K562 (cell line): ENCODE data around the gene SHB. TPM values are rescaled to one million over a fixed set of nuclear protein-coding genes. Genes with fewer than 3 reads are reported as not detected.

Experiments used
- ATAC-seq: fragments of 200-7000 bp; cut with Tn5 transposase; 3 replicates; pipeline ENCODE4 v1.9.1; 2020; ENCODE audit warnings: moderate library complexity
- BruUV-seq: library from RNA; stranded (reverse); fragments of 400-500 nt; replicated peaks from 2 replicates; lab custom pipeline; 2021; lab: Mats Ljungman, UMichigan
- CTCF ChIA-PET: fragments of 300-600 bp; formaldehyde crosslinking; extraction: SDS; loops from one replicate; lab custom pipeline; 2021; ENCODE audit warnings: low intra/inter-chr PET ratio; lab: Yijun Ruan, JAX
- POLR2A ChIA-PET: fragments of 300-600, 350-650 bp; sonication (Branson Sonifier 250); formaldehyde crosslinking; extraction: SDS; loops from one replicate; lab custom pipeline; 2021; ENCODE audit warnings: antibody characterized with exemption, inconsistent platforms; lab: Yijun Ruan, JAX
- DNase-seq, 4 experiments: peaks; one replicate each; pipeline versions ENCODE4 v3.0.0 to v3.0.0-alpha.2; 2011 to 2018; ENCODE audit warnings: low spot score in 3 of 4, mixed read lengths in 3 of 4; ENCODE audit errors: extremely low read depth in 1 of 4
- FAIRE-seq: peaks from 2 replicates; lab custom pipeline; 2011; peaks lifted over from hg19 to GRCh38; lab: Jason Lieb, UNC
- H2AFZ ChIP-seq: 2 replicates; pipeline ENCODE4 v1.6.0; 2011; ENCODE audit warnings: low read depth, low read length, control low read depth, inconsistent platforms
- H3K27ac ChIP-seq: fragments of 200-600 bp; 3 replicates; pipeline ENCODE4 v1.8.0; 2011; ENCODE audit warnings: low read depth, mild to moderate bottlenecking, control low read depth, inconsistent platforms, low read length, moderate library complexity, mixed read lengths; ENCODE audit errors: extremely low read depth
- H3K27me3 ChIP-seq, 2 experiments: fragments of 300-600 bp in 1 of 2; 2 replicates in 1 of 2; 3 replicates in 1 of 2; pipeline versions ENCODE4 v1.6.0 to v1.8.0; 2011; ENCODE audit warnings: inconsistent platforms in 2 of 2, low read length in 2 of 2, mild to moderate bottlenecking in 1 of 2, mixed read lengths in 1 of 2, moderate library complexity in 1 of 2; ENCODE audit not compliant: control insufficient read depth in 2 of 2, insufficient read depth in 2 of 2
- H3K36me3 ChIP-seq: fragments of 300-600 bp; 3 replicates; pipeline ENCODE4 v1.8.0; 2011; ENCODE audit warnings: mild to moderate bottlenecking, low read length, inconsistent platforms; ENCODE audit not compliant: control insufficient read depth, insufficient read depth
- H3K4me1 ChIP-seq, 2 experiments: fragments of 200-600 bp in 1 of 2; replicated peaks in 1 of 2; 2 replicates in 1 of 2; 3 replicates in 1 of 2; pipeline versions ENCODE4 v1.5.1 to v1.8.0; 2011; ENCODE audit warnings: inconsistent platforms in 2 of 2, low read length in 2 of 2, mild to moderate bottlenecking in 1 of 2, mixed read lengths in 1 of 2, moderate library complexity in 1 of 2; ENCODE audit not compliant: control insufficient read depth in 2 of 2, insufficient read depth in 2 of 2
- H3K4me2 ChIP-seq: 2 replicates; pipeline ENCODE4 v1.6.1; 2011; ENCODE audit warnings: low read length, control low read depth, inconsistent platforms, mixed read lengths; ENCODE audit not compliant: insufficient read depth
- H3K4me3 ChIP-seq: fragments of 200-600 bp; sonication (generic), shearing (Covaris generic); 2 replicates; pipeline ENCODE4 v1.5.1; 2016; ENCODE audit warnings: control low read depth, inconsistent platforms
- H3K79me2 ChIP-seq: fragments of 200-600 bp; 3 replicates; pipeline ENCODE4 v1.8.0; 2011; ENCODE audit warnings: low read length, inconsistent platforms; ENCODE audit not compliant: control insufficient read depth, insufficient read depth
- H3K9ac ChIP-seq, 2 experiments: 2 replicates each; pipeline versions ENCODE4 v1.6.0 to v1.6.1; 2011; ENCODE audit warnings: low read depth in 2 of 2, low read length in 2 of 2, control low read depth in 1 of 2, inconsistent platforms in 1 of 2, mild to moderate bottlenecking in 1 of 2, mixed read lengths in 1 of 2; ENCODE audit not compliant: insufficient read depth in 1 of 2
- H3K9me1 ChIP-seq: one replicate; pipeline ENCODE4 v1.6.0; 2011; ENCODE audit warnings: inconsistent platforms, mild to moderate bottlenecking, low read length, moderate library complexity; ENCODE audit not compliant: control insufficient read depth, insufficient read depth
- H3K9me3 ChIP-seq: replicated peaks from 2 replicates; pipeline ENCODE4 v1.5.1; 2011; ENCODE audit warnings: low read depth, low read length, inconsistent platforms; ENCODE audit not compliant: control insufficient read depth, insufficient read depth
- H4K20me1 ChIP-seq: replicated peaks from 2 replicates; pipeline ENCODE4 v1.6.1; 2011; ENCODE audit warnings: low read length, inconsistent platforms, mixed read lengths; ENCODE audit not compliant: control insufficient read depth, insufficient read depth
- BCOR ChIP-seq: fragments of 450-650 bp; IDR thresholded peaks from 2 replicates; pipeline ENCODE4 v1.6.1; 2016
- E2F6 ChIP-seq, 2 experiments: IDR thresholded peaks; 2 replicates each; pipeline ENCODE4 v1.6.1; 2011; ENCODE audit warnings: borderline replicate concordance in 1 of 2, control low read depth in 1 of 2, low read depth in 1 of 2, low read length in 1 of 2, mild to moderate bottlenecking in 1 of 2, mixed read lengths in 1 of 2, moderate library complexity in 1 of 2; ENCODE audit not compliant: insufficient read depth in 1 of 2, insufficient read length in 1 of 2, poor library complexity in 1 of 2, severe bottlenecking in 1 of 2; ENCODE audit errors: extremely low read depth in 1 of 2
- ELF2 ChIP-seq: fragments of 250-450 bp; sonication (Bioruptor Pico); IDR thresholded peaks from 2 replicates; pipeline ENCODE4 v1.5.0; 2021; ENCODE audit warnings: mild to moderate bottlenecking
- L3MBTL2 ChIP-seq: fragments of 450-650 bp; IDR thresholded peaks from 2 replicates; pipeline ENCODE4 v1.6.1; 2016; ENCODE audit warnings: mild to moderate bottlenecking, moderate library complexity
- MEF2A ChIP-seq: IDR thresholded peaks from 2 replicates; pipeline ENCODE4 v1.6.1; 2011; ENCODE audit warnings: low read depth, mild to moderate bottlenecking, low read length, moderate library complexity; ENCODE audit not compliant: control insufficient read depth
- NR0B1 ChIP-seq: fragments of 450-650 bp; IDR thresholded peaks from one replicate; pipeline ENCODE4 v1.6.1; 2018; ENCODE audit warnings: mild to moderate bottlenecking, moderate library complexity; ENCODE audit not compliant: partially characterized antibody
- PCBP1 ChIP-seq: fragments of 200-400 bp; formaldehyde crosslinking; IDR thresholded peaks from 2 replicates; pipeline ENCODE4 v1.6.1; 2018; ENCODE audit warnings: mild to moderate bottlenecking, low read depth, low read length; ENCODE audit not compliant: poor library complexity, severe bottlenecking
- PHB ChIP-seq: fragments of 250-450 bp; sonication (Bioruptor Pico); IDR thresholded peaks from 2 replicates; pipeline ENCODE4 v1.5.0; 2021
- RAD21 ChIP-seq, 2 experiments: fragments of 250-450 bp in 1 of 2; fragments of 450-650 bp in 1 of 2; sonication (Bioruptor Pico) in 1 of 2; formaldehyde crosslinking in 1 of 2; IDR thresholded peaks in 1 of 2; conservative IDR thresholded peaks in 1 of 2; 2 replicates each; pipeline versions ENCODE4 v1.4.0 to v1.8.0; 2020 to 2022; ENCODE audit warnings: mild to moderate bottlenecking in 2 of 2, moderate library complexity in 1 of 2
- SPI1 ChIP-seq: IDR thresholded peaks from 2 replicates; pipeline ENCODE4 v1.6.1; 2011; ENCODE audit warnings: low read depth, low read length, control low read depth, borderline replicate concordance
- UBTF ChIP-seq, 2 experiments: IDR thresholded peaks; 2 replicates each; pipeline ENCODE4 v1.6.1; 2012; ENCODE audit warnings: improper control_type of control experiment in 2 of 2, low read depth in 2 of 2, low read length in 2 of 2, borderline replicate concordance in 1 of 2
- USF1 ChIP-seq: sonication (generic); formaldehyde crosslinking; IDR thresholded peaks from 2 replicates; pipeline ENCODE4 v1.9.0; 2022; ENCODE audit warnings: mild to moderate bottlenecking, missing genetic modification reagents
- WGBS: fragments of 100-300 bp; shearing (Covaris generic); methylation state at CpG from one replicate; pipeline ENCODE4 v1.1.6; 2016; ENCODE audit warnings: low coverage, mixed read lengths; ENCODE audit not compliant: insufficient coverage; ENCODE audit errors: missing lambda C conversion rate; 5-methylcytosine and 5-hydroxymethylcytosine counted together
- in situ Hi-C: fragments of 300-500 bp; cut with MboI; formaldehyde crosslinking; loops from 4 replicates; pipeline ENCODE4 v1.15.0; 2018; ENCODE audit warnings: inconsistent platforms, mixed read lengths
- intact Hi-C: fragments of 100-400 bp; cut with micrococcal nuclease; formaldehyde crosslinking; loops from 2 replicates; pipeline ENCODE4 v1.14.2; 2022
- polyA plus RNA-seq, 8 experiments: library from polyadenylated mRNA; depleted of rRNA in 4 of 8; stranded (reverse) in 5 of 8; unstranded in 3 of 8; fragments of >200 nt; fragmentation: Nextera tagmentation in 2 of 8; fragmentation: Illumina TruSeq in 1 of 8; extraction: Ambion mirVana in 2 of 8; extraction: Trizol in 1 of 8; gene quantifications; 2 replicates each; pipeline versions ENCODE4 v1.2.1 to v1.2.3, GENCODE V29; 2011 to 2014; ENCODE audit warnings: inconsistent platforms in 1 of 8, missing spikeins in 1 of 8
- total RNA-seq, 7 experiments: library from RNA; depleted of rRNA in 6 of 7; stranded (reverse); fragments of >200 nt in 6 of 7; fragmentation: Illumina TruSeq in 2 of 7; extraction: Trizol in 2 of 7; gene quantifications; 2 replicates each; pipeline versions ENCODE4 v1.2.1 to v1.2.3, GENCODE V29; 2011 to 2021; ENCODE audit warnings: low replicate concordance in 1 of 7

Gene SHB
- total and polyA plus RNA-seq, 9 of the 15 experiments (the other 6 are each of a cell fraction or from before 2014, with no cell fraction given) = 0.78 to 16.0 (median 5.3) TPM

DNA sequence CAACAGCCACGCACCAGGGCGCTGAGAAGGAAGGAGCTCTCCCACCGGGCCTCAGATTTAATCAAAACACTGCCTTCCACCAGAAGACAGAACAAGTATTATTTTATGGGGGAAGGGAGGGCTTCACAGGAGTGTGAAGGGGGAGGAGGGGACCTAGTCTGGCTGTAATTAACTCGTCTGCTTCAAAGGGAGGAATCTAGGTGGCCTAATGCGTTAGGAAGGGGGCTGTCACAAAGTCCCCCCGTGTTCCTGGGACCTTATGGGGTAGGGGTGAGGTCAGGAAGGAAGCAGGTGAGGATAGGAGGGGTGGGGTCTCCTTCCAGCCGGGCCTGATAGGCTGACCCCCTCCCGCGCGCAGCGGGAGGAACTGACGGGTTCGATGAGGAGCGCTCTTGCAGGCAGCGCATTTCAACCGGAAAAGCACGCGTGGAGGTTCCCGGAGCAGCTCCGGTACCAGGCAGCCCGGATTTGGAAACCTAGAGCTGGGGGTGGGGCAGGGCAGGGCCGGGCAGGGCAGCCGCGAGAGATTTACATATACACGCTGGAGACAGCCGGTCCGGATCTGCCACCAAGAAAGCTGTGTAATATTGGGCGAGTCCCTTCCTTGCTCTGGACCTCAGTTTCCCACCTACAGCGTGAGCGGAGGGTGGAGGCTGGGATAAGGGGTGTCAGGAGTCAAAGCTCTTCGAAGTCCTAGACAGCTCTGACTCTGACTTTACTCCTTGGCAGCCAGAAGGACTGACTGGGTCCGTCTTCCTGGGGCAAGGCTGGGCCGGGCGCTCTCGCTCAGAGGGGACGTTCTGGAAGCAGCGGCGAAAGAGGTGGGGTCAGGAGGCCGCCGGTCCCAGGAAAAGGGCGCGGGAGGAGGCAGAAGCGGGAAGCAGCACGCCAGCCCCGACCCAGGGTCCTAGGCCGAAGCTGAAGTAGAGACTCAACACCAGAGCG, 1.8 kb downstream of the SHB start:
- CTCF ChIA-PET = interaction anchor here (1.1 to 3.0 kb wide), 3 partner anchors 154 to 296 kb away, joined by 4 to 19 read pairs (median 4); no protein-coding TSS in a partner anchor
- H3K4me1 ChIP-seq = peaks cover 53 to 59% of the 10 kb centered on the region in 2 experiments
- H3K27me3 ChIP-seq = no peaks in the 10 kb centered on the region; a peak in 1 of 5 replicates
- H2AFZ ChIP-seq = peak overlapping the region; percentile 59
- peak in 2 of 4 experiments; percentile 41 to 49 for DNase-seq
- ATAC-seq = no peak
- H3K9ac ChIP-seq = peak overlapping the region; percentile 78 to 95; a peak in 3 of 4 replicates
- intact Hi-C loops = loop anchor here (2.0 to 10.0 kb wide), 5 partner anchors 28 to 322 kb away; partner anchors contain the start of gene EXOSC3
- H3K9me3 ChIP-seq = no peaks in the 10 kb centered on the region
- H3K4me2 ChIP-seq = peak overlapping the region; percentile 83
- peaks cover 49% of the 10 kb centered on the region for H4K20me1 ChIP-seq
- WGBS = 9% methylated on average over 47 of the region's 47 CpGs
- no peak for FAIRE-seq
- H3K9me1 ChIP-seq = peaks cover 8% of the 10 kb centered on the region
- POLR2A ChIA-PET = interaction anchor here (0.8 to 2.4 kb wide), 9 partner anchors 13 to 267 kb away, joined by 3 to 7 read pairs (median 3); no protein-coding TSS in a partner anchor
- in situ Hi-C loops = no loop called here
- BruUV-seq = TSS peak; percentile 33
- H3K4me3 ChIP-seq = peak overlapping the region; percentile 90
- H3K27ac ChIP-seq = no peak overlapping the region
- H3K79me2 ChIP-seq = peaks cover 63% of the 10 kb centered on the region
- H3K36me3 ChIP-seq = peaks cover 5% of the 10 kb centered on the region; the same call in 2 of the 3 replicates
- TF ChIP-seq USF1 (0 out of 2 replicates have a peak, but pooled peaks have one; percentile 19), MEF2A (no peak), E2F6 (IDR thresholded peaks at IDR 0.05; ENCODE audit: borderline replicate concordance in 1 of 2, extremely low read depth in 1 of 2, insufficient read depth in 1 of 2, insufficient read length in 1 of 2, low read depth in 1 of 2, low read length in 1 of 2, poor library complexity in 1 of 2, severe bottlenecking in 1 of 2) (peak in 1 of 2 experiments; percentile 67), PCBP1 (peak; percentile 19), NR0B1 (no peak), BCOR (peak; percentile 19; the same call in 1 of the 2 replicates), PHB (CRISPR knock-in tag) (no peak), SPI1 (peak; percentile 52; the same call in 1 of the 2 replicates), ELF2 (CRISPR knock-in tag) (no peak), RAD21 (CRISPR knock-in tag; conservative IDR thresholded peaks at IDR 0.05 in 1 of 2, IDR thresholded peaks at IDR 0.05 in 1 of 2) (0 out of 4 replicates have a peak, but pooled peaks of 1 of the 2 experiments have one; percentile 3), L3MBTL2 (no peak), UBTF (IDR thresholded peaks at IDR 0.05; ENCODE audit: borderline replicate concordance in 1 of 2, low read depth in 2 of 2, low read length in 2 of 2) (0 out of 4 replicates have a peak, but pooled peaks of 1 of the 2 experiments have one; percentile 11)
